CD4-positive, alpha-beta T cell treated with Interleukin-2 at 100 ng/mL for 4 hours (primary cell): Measurements from ENCODE around the gene CDK18.

Experiments
- DNase-seq: peaks from one replicate; pipeline ENCODE4 v3.0.0-alpha.2; 2020; ENCODE audit warnings: low spot score

CDK18 gene

GRCh38 chr1:205523891-205524793 is 19.7 kb downstream of the CDK18 start:
- DNase-seq = peak; percentile 71

GRCh38 chr1:205524794-205525101 is 20.3 kb downstream of the CDK18 start:
- DNase-seq = no peak

- DNase-seq = no peak
These were observed 21.2 kb downstream of the CDK18 start for GRCh38 chr1:205525495-205526285.

- DNase-seq = no peak
These were observed 22.0 kb downstream of the CDK18 start for GRCh38 chr1:205526431-205526830.

- no peak for DNase-seq
These were observed 23.5 kb downstream of the CDK18 start for GRCh38 chr1:205527931-205528330.

- no peak for DNase-seq
These were observed 24.0 kb downstream of the CDK18 start for GRCh38 chr1:205528446-205528886.

- peak; percentile 75 for DNase-seq
These were observed 24.7 kb downstream of the CDK18 start for GRCh38 chr1:205528887-205529825.

GRCh38 chr1:205530116-205530515 is 25.6 kb downstream of the CDK18 start:
- no peak for DNase-seq

- DNase-seq = no peak
These were observed 26.9 kb downstream of the CDK18 start for GRCh38 chr1:205531191-205532025.

GRCh38 chr1:205532026-205532898 is 27.8 kb downstream of the CDK18 start:
- no peak for DNase-seq

- no peak for DNase-seq
These were observed 28.7 kb downstream of the CDK18 start for GRCh38 chr1:205532996-205533735.

GRCh38 chr1:205533748-205534443 is 29.4 kb downstream of the CDK18 start:
- DNase-seq = no peak

- DNase-seq = no peak
These were observed 30.0 kb downstream of the CDK18 start for GRCh38 chr1:205534444-205534985.

- DNase-seq = no peak
These were observed 30.6 kb downstream of the CDK18 start for GRCh38 chr1:205535096-205535495.

- DNase-seq = no peak
These were observed 31.6 kb downstream of the CDK18 start for GRCh38 chr1:205535866-205536758.

GRCh38 chr1:205536759-205537361 is 32.4 kb downstream of the CDK18 start:
- DNase-seq = no peak
